ENCODE measurements around the gene SLC15A3.

Gene SLC15A3

GRCh38 chr11:60934790-60935605, 17.0 kb downstream of the SLC15A3 start:
- H3K27ac ChIP-seq (ENCODE audit: low read length), result no peak overlapping the region
- peaks cover 58% of the 10 kb centered on the region for H3K36me3 ChIP-seq (ENCODE audit: insufficient read depth, low read depth, low read length)
- H3K27me3 ChIP-seq (ENCODE audit: insufficient read depth, low read length), result no peaks in the 10 kb centered on the region
- no peak overlapping the region for H3K9ac ChIP-seq (ENCODE audit: low read depth, low read length)
- H3K9me3 ChIP-seq (ENCODE audit: insufficient read depth, low read depth, low read length), result no peaks in the 10 kb centered on the region
- H3K4me3 ChIP-seq (ENCODE audit: low read length), result no peak overlapping the region
- no peaks in the 10 kb centered on the region for H3K4me1 ChIP-seq (ENCODE audit: insufficient read depth, low read length)

GRCh38 chr11:60934124-60934789, 17.7 kb downstream of the SLC15A3 start:
- no peak overlapping the region for H3K9ac ChIP-seq (ENCODE audit: low read depth, low read length)
- H3K9me3 ChIP-seq (ENCODE audit: insufficient read depth, low read depth, low read length), result no peaks in the 10 kb centered on the region

GRCh38 chr11:60933416-60934123, 18.4 kb downstream of the SLC15A3 start:
- no peaks in the 10 kb centered on the region for H3K27me3 ChIP-seq (ENCODE audit: insufficient read depth, low read length)
- H3K27ac ChIP-seq (ENCODE audit: low read length), result no peak overlapping the region
- peaks cover 72% of the 10 kb centered on the region for H3K36me3 ChIP-seq (ENCODE audit: insufficient read depth, low read depth, low read length)
- H3K9ac ChIP-seq (ENCODE audit: low read depth, low read length), result no peak overlapping the region
- no peak overlapping the region for H3K4me3 ChIP-seq (ENCODE audit: low read length)
- H3K4me1 ChIP-seq (ENCODE audit: insufficient read depth, low read length), result no peaks in the 10 kb centered on the region
- no peaks in the 10 kb centered on the region for H3K9me3 ChIP-seq (ENCODE audit: insufficient read depth, low read depth, low read length)

More at GRCh38 chr11:60934124-60934789, 17.7 kb downstream of the SLC15A3 start:
- no peaks in the 10 kb centered on the region for H3K27me3 ChIP-seq (ENCODE audit: insufficient read depth, low read length)
- H3K4me1 ChIP-seq (ENCODE audit: insufficient read depth, low read length), result no peaks in the 10 kb centered on the region
- H3K36me3 ChIP-seq (ENCODE audit: insufficient read depth, low read depth, low read length), result peaks cover 66% of the 10 kb centered on the region
- no peak overlapping the region for H3K27ac ChIP-seq (ENCODE audit: low read length)
- no peak overlapping the region for H3K4me3 ChIP-seq (ENCODE audit: low read length)

- Histone ChIP-seq H3K4me3 (ENCODE audit: low read length) (no peak overlapping the region), H3K9ac (ENCODE audit: low read depth, low read length) (no peak overlapping the region), H3K4me1 (ENCODE audit: insufficient read depth, low read length) (no peaks in the 10 kb centered on the region), H3K9me3 (ENCODE audit: insufficient read depth, low read depth, low read length) (no peaks in the 10 kb centered on the region), H3K27me3 (ENCODE audit: insufficient read depth, low read length) (no peaks in the 10 kb centered on the region), H3K27ac (ENCODE audit: low read length) (no peak overlapping the region), H3K36me3 (ENCODE audit: insufficient read depth, low read depth, low read length) (peaks cover 80% of the 10 kb centered on the region)
Measured at GRCh38 chr11:60932605-60933356, 19.2 kb downstream of the SLC15A3 start.

GRCh38 chr11:60931917-60932316, 20.1 kb downstream of the SLC15A3 start:
- Histone ChIP-seq H3K9ac (ENCODE audit: low read depth, low read length) (no peak overlapping the region), H3K9me3 (ENCODE audit: insufficient read depth, low read depth, low read length) (no peaks in the 10 kb centered on the region), H3K4me3 (ENCODE audit: low read length) (no peak overlapping the region), H3K27me3 (ENCODE audit: insufficient read depth, low read length) (no peaks in the 10 kb centered on the region), H3K27ac (ENCODE audit: low read length) (no peak overlapping the region), H3K36me3 (ENCODE audit: insufficient read depth, low read depth, low read length) (peaks cover 82% of the 10 kb centered on the region), H3K4me1 (ENCODE audit: insufficient read depth, low read length) (no peaks in the 10 kb centered on the region)

- peaks cover 77% of the 10 kb centered on the region for H3K36me3 ChIP-seq (ENCODE audit: insufficient read depth, low read depth, low read length)
Measured at GRCh38 chr11:60930394-60930793, 21.6 kb downstream of the SLC15A3 start.

GRCh38 chr11:60929764-60930163, 22.2 kb downstream of the SLC15A3 start:
- Histone ChIP-seq H3K27ac (ENCODE audit: low read length) (no peak overlapping the region), H3K9me3 (ENCODE audit: insufficient read depth, low read depth, low read length) (no peaks in the 10 kb centered on the region), H3K36me3 (ENCODE audit: insufficient read depth, low read depth, low read length) (peaks cover 74% of the 10 kb centered on the region)

More at GRCh38 chr11:60930394-60930793, 21.6 kb downstream of the SLC15A3 start:
- H3K9ac ChIP-seq (ENCODE audit: low read depth, low read length), result no peak overlapping the region
- H3K4me1 ChIP-seq (ENCODE audit: insufficient read depth, low read length), result no peaks in the 10 kb centered on the region; the same call in 1 of the 2 replicates
- no peaks in the 10 kb centered on the region for H3K27me3 ChIP-seq (ENCODE audit: insufficient read depth, low read length)
- H3K9me3 ChIP-seq (ENCODE audit: insufficient read depth, low read depth, low read length), result no peaks in the 10 kb centered on the region
- H3K4me3 ChIP-seq (ENCODE audit: low read length), result no peak overlapping the region
- no peak overlapping the region for H3K27ac ChIP-seq (ENCODE audit: low read length)

GRCh38 chr11:60928563-60929001, 23.4 kb downstream of the SLC15A3 start:
- H3K27ac ChIP-seq (ENCODE audit: low read length), result no peak overlapping the region
- H3K9me3 ChIP-seq (ENCODE audit: insufficient read depth, low read depth, low read length), result no peaks in the 10 kb centered on the region
- H3K4me1 ChIP-seq (ENCODE audit: insufficient read depth, low read length), result peaks cover 2% of the 10 kb centered on the region; the same call in 1 of the 2 replicates
- H3K36me3 ChIP-seq (ENCODE audit: insufficient read depth, low read depth, low read length), result peaks cover 68% of the 10 kb centered on the region
- H3K9ac ChIP-seq (ENCODE audit: low read depth, low read length), result no peak overlapping the region
- H3K27me3 ChIP-seq (ENCODE audit: insufficient read depth, low read length), result no peaks in the 10 kb centered on the region
- no peak overlapping the region for H3K4me3 ChIP-seq (ENCODE audit: low read length)

More at GRCh38 chr11:60929764-60930163, 22.2 kb downstream of the SLC15A3 start:
- Histone ChIP-seq H3K27me3 (ENCODE audit: insufficient read depth, low read length) (no peaks in the 10 kb centered on the region), H3K4me3 (ENCODE audit: low read length) (no peak overlapping the region), H3K9ac (ENCODE audit: low read depth, low read length) (no peak overlapping the region), H3K4me1 (ENCODE audit: insufficient read depth, low read length) (no peaks in the 10 kb centered on the region; the same call in 1 of the 2 replicates)

- Histone ChIP-seq H3K27me3 (ENCODE audit: insufficient read depth, low read length) (no peaks in the 10 kb centered on the region), H3K9me3 (ENCODE audit: insufficient read depth, low read depth, low read length) (no peaks in the 10 kb centered on the region), H3K9ac (ENCODE audit: low read depth, low read length) (no peak overlapping the region), H3K27ac (ENCODE audit: low read length) (no peak overlapping the region), H3K4me3 (ENCODE audit: low read length) (no peak overlapping the region), H3K4me1 (ENCODE audit: insufficient read depth, low read length) (peaks cover 2% of the 10 kb centered on the region; the same call in 1 of the 2 replicates), H3K36me3 (ENCODE audit: insufficient read depth, low read depth, low read length) (peaks cover 60% of the 10 kb centered on the region)
Measured at GRCh38 chr11:60927600-60927999, 24.4 kb downstream of the SLC15A3 start.

- no peak overlapping the region for H3K4me3 ChIP-seq (ENCODE audit: low read length)
- H3K9me3 ChIP-seq (ENCODE audit: insufficient read depth, low read depth, low read length), result no peaks in the 10 kb centered on the region
- peaks cover 2% of the 10 kb centered on the region; the same call in 1 of the 2 replicates for H3K4me1 ChIP-seq (ENCODE audit: insufficient read depth, low read length)
- H3K36me3 ChIP-seq (ENCODE audit: insufficient read depth, low read depth, low read length), result peaks cover 55% of the 10 kb centered on the region
- no peaks in the 10 kb centered on the region for H3K27me3 ChIP-seq (ENCODE audit: insufficient read depth, low read length)
- no peak overlapping the region for H3K27ac ChIP-seq (ENCODE audit: low read length)
- H3K9ac ChIP-seq (ENCODE audit: low read depth, low read length), result no peak overlapping the region
Measured at GRCh38 chr11:60927061-60927592, 24.8 kb downstream of the SLC15A3 start.

GRCh38 chr11:60926500-60926899, 25.5 kb downstream of the SLC15A3 start:
- Histone ChIP-seq H3K27ac (ENCODE audit: low read length) (no peak overlapping the region), H3K4me3 (ENCODE audit: low read length) (0 out of 2 replicates have a peak overlapping the region, but pooled peaks have one; percentile 91), H3K9me3 (ENCODE audit: insufficient read depth, low read depth, low read length) (no peaks in the 10 kb centered on the region), H3K9ac (ENCODE audit: low read depth, low read length) (no peak overlapping the region), H3K4me1 (ENCODE audit: insufficient read depth, low read length) (peaks cover 2% of the 10 kb centered on the region; the same call in 1 of the 2 replicates), H3K36me3 (ENCODE audit: insufficient read depth, low read depth, low read length) (peaks cover 54% of the 10 kb centered on the region), H3K27me3 (ENCODE audit: insufficient read depth, low read length) (no peaks in the 10 kb centered on the region)
